ENCODE measurements around the gene HS3ST6. TPM values are rescaled to one million over a fixed set of nuclear protein-coding genes. Genes with fewer than 3 reads are reported as not detected.
"Not testable (repeated sequence)": the region's sequence is repeated elsewhere in the genome, so short reads cannot be mapped to it uniquely, and the experiment has no call there.

HS3ST6 gene
- total RNA-seq, 1 donor from 2014 or later: 4.4 TPM

GRCh38 chr16:1941162-1942046 is 23.2 kb upstream of the HS3ST6 start:
- intact Hi-C loops (cut with DNase I): no loop called here
- no peak for DNase-seq (ENCODE audit: extremely low spot score in 2 of 2)

GRCh38 chr16:1940273-1941161 is 22.3 kb upstream of the HS3ST6 start:
- Histone ChIP-seq H3K36me3 (peaks cover 0 to 31% of the 10 kb centered on the region in 2 donors), H3K4me3 (no peak overlapping the region), H3K4me1 (peaks cover 23% of the 10 kb centered on the region), H3K27ac (no peak overlapping the region), H3K9me3 (no peaks in the 10 kb centered on the region), H3K27me3 (no peaks in the 10 kb centered on the region)
- intact Hi-C loops (cut with DNase I): no loop called here
- DNase-seq (ENCODE audit: extremely low spot score in 2 of 2): no peak
- TF ChIP-seq POLR2A (IDR thresholded peaks at IDR 0.05): no peak
- no peak for TF ChIP-seq POLR2AphosphoS5 (IDR thresholded peaks at IDR 0.05; ENCODE audit: insufficient read depth in 1 of 2, low read depth in 1 of 2)
- no peak for TF ChIP-seq CTCF (IDR thresholded peaks at IDR 0.05)

More at GRCh38 chr16:1941162-1942046, 23.2 kb upstream of the HS3ST6 start:
- H3K27ac ChIP-seq: no peak overlapping the region
- no peaks in the 10 kb centered on the region for H3K9me3 ChIP-seq
- peaks cover 0 to 31% of the 10 kb centered on the region in 2 donors for H3K36me3 ChIP-seq
- H3K4me1 ChIP-seq: peaks cover 21% of the 10 kb centered on the region
- no peaks in the 10 kb centered on the region for H3K27me3 ChIP-seq
- TF ChIP-seq CTCF (IDR thresholded peaks at IDR 0.05) (no peak), POLR2AphosphoS5 (IDR thresholded peaks at IDR 0.05; ENCODE audit: insufficient read depth in 1 of 2, low read depth in 1 of 2) (no peak), POLR2A (IDR thresholded peaks at IDR 0.05) (no peak)
- no peak overlapping the region for H3K4me3 ChIP-seq

- H3K4me1 ChIP-seq: peaks cover 27% of the 10 kb centered on the region
- not testable (repeated sequence) for DNase-seq (ENCODE audit: extremely low spot score in 2 of 2); H3K27ac ChIP-seq
Observed at GRCh38 chr16:1939833-1940232, 21.6 kb upstream of the HS3ST6 start.

GRCh38 chr16:1938910-1939309 is 20.7 kb upstream of the HS3ST6 start:
- Histone ChIP-seq H3K36me3 (peaks cover 0 to 31% of the 10 kb centered on the region in 2 donors), H3K9me3 (no peaks in the 10 kb centered on the region), H3K4me3 (no peak overlapping the region), H3K27me3 (no peaks in the 10 kb centered on the region), H3K27ac (no peak overlapping the region), H3K4me1 (peaks cover 26% of the 10 kb centered on the region)
- intact Hi-C loops (cut with DNase I): no loop called here
- DNase-seq (ENCODE audit: extremely low spot score in 2 of 2): no peak
- no peak for TF ChIP-seq CTCF (IDR thresholded peaks at IDR 0.05)
- TF ChIP-seq POLR2AphosphoS5 (IDR thresholded peaks at IDR 0.05; ENCODE audit: insufficient read depth in 1 of 2, low read depth in 1 of 2): no peak
- no peak for TF ChIP-seq POLR2A (IDR thresholded peaks at IDR 0.05)

More at GRCh38 chr16:1939833-1940232, 21.6 kb upstream of the HS3ST6 start:
- H3K9me3 ChIP-seq; H3K4me3 ChIP-seq; intact Hi-C loops (cut with DNase I); H3K27me3 ChIP-seq: not testable (repeated sequence)
- H3K36me3 ChIP-seq: peaks cover 0 to 31% of the 10 kb centered on the region in 2 donors

- peaks cover 23% of the 10 kb centered on the region for H3K4me1 ChIP-seq
- no peaks in the 10 kb centered on the region for H3K9me3 ChIP-seq
- intact Hi-C loops (cut with DNase I): no loop called here
- no peak overlapping the region for H3K27ac ChIP-seq
- no peak for DNase-seq (ENCODE audit: extremely low spot score in 2 of 2)
- H3K4me3 ChIP-seq: no peak overlapping the region
- peaks cover 0 to 31% of the 10 kb centered on the region in 2 donors for H3K36me3 ChIP-seq
- TF ChIP-seq POLR2AphosphoS5 (IDR thresholded peaks at IDR 0.05; ENCODE audit: insufficient read depth in 1 of 2, low read depth in 1 of 2): no peak
- no peak for TF ChIP-seq CTCF (IDR thresholded peaks at IDR 0.05)
- no peak for TF ChIP-seq POLR2A (IDR thresholded peaks at IDR 0.05)
- H3K27me3 ChIP-seq: no peaks in the 10 kb centered on the region
Observed at GRCh38 chr16:1938316-1938715, 20.1 kb upstream of the HS3ST6 start.

Data from vagina (tissue), 2 donors.